ENCODE results near the gene DTNB.

Gene DTNB

GRCh38 chr2:25441353-25441752 is 232.0 kb downstream of the DTNB start:
- TF ChIP-seq CTCF (IDR thresholded peaks at IDR 0.05), result no peak

- TF ChIP-seq CTCF (IDR thresholded peaks at IDR 0.05), result no peak
These were observed 234.6 kb downstream of the DTNB start for GRCh38 chr2:25438793-25439192.

- TF ChIP-seq CTCF (IDR thresholded peaks at IDR 0.05), result no peak
These were observed 235.3 kb downstream of the DTNB start for GRCh38 chr2:25437881-25438662.

GRCh38 chr2:25435421-25435820 is 238.0 kb downstream of the DTNB start:
- TF ChIP-seq CTCF (IDR thresholded peaks at IDR 0.05), result no peak

GRCh38 chr2:25431604-25432003 is 241.8 kb downstream of the DTNB start:
- no peak for TF ChIP-seq CTCF (IDR thresholded peaks at IDR 0.05)

GRCh38 chr2:25430556-25430955 is 242.8 kb downstream of the DTNB start:
- TF ChIP-seq CTCF (IDR thresholded peaks at IDR 0.05), result no peak

- TF ChIP-seq CTCF (IDR thresholded peaks at IDR 0.05), result no peak
These were observed 247.1 kb downstream of the DTNB start for GRCh38 chr2:25426326-25426725.

Measured in LNCAP (cell line).